ENCODE data around the gene IFT80. TPM values are rescaled to one million over a fixed set of nuclear protein-coding genes. Genes with fewer than 3 reads are reported as not detected.

IFT80 gene
- total and polyA plus RNA-seq, 9 of the 15 experiments (the other 6 are each of a cell fraction or from before 2014, with no cell fraction given), result 6.7 to 21.1 (median 16.4) TPM

GRCh38 chr3:160401291-160402095, 2.5 kb upstream of the IFT80 start:
- H3K36me3 ChIP-seq (ENCODE audit: control insufficient read depth, insufficient read depth, low read length), result peaks cover 57% of the 10 kb centered on the region
- H3K79me2 ChIP-seq (ENCODE audit: control insufficient read depth, insufficient read depth, low read length), result peaks cover 96% of the 10 kb centered on the region
- WGBS (ENCODE audit: insufficient coverage, low coverage, missing lambda C conversion rate), result 0% methylated on average over 16 of the region's 16 CpGs
- no peaks in the 10 kb centered on the region for H3K27me3 ChIP-seq (ENCODE audit: control insufficient read depth in 2 of 2, insufficient read depth in 2 of 2, low read length in 2 of 2)
- peak overlapping the region; percentile 71 for H3K4me3 ChIP-seq
- peak; percentile 52 for FAIRE-seq
- H2AFZ ChIP-seq (ENCODE audit: low read depth, low read length), result no peak overlapping the region
- intact Hi-C loops (cut with micrococcal nuclease), result loop anchor here (1.0 to 5.0 kb wide), 3 partner anchors 48 to 174 kb away; partner anchors contain the start of genes C3orf80 and TRIM59
- BruUV-seq (replicated peaks), result no TSS peak
- DNase-seq (ENCODE audit: extremely low read depth in 1 of 4, low spot score in 3 of 4), result peak in 2 of 4 experiments; percentile 60 to 76
- H3K4me1 ChIP-seq (replicated peaks in 1 of 2; ENCODE audit: control insufficient read depth in 2 of 2, insufficient read depth in 2 of 2, low read length in 2 of 2), result peaks cover 3 to 5% of the 10 kb centered on the region in 2 experiments; a peak in 3 of 5 replicates
- ChIA-PET CTCF (ENCODE audit: low intra/inter-chr PET ratio) (no interaction called here), POLR2A (interaction anchor here (0.7 to 2.9 kb wide), 7 partner anchors 10 to 314 kb away, joined by 3 to 23 read pairs (median 3); no protein-coding TSS in a partner anchor)
- peak; percentile 66 for ATAC-seq
- no peaks in the 10 kb centered on the region for H3K9me1 ChIP-seq (ENCODE audit: control insufficient read depth, insufficient read depth, low read length)
- H3K4me2 ChIP-seq (ENCODE audit: insufficient read depth, low read length), result peak overlapping the region; percentile 95
- no peaks in the 10 kb centered on the region for H3K9me3 ChIP-seq (replicated peaks; ENCODE audit: control insufficient read depth, insufficient read depth, low read depth, low read length)
- H3K27ac ChIP-seq (ENCODE audit: extremely low read depth, low read depth, low read length), result peak overlapping the region; percentile 99
- in situ Hi-C loops (cut with MboI), result no loop called here
- H4K20me1 ChIP-seq (replicated peaks; ENCODE audit: control insufficient read depth, insufficient read depth, low read length), result peaks cover 30% of the 10 kb centered on the region
- H3K9ac ChIP-seq (ENCODE audit: insufficient read depth in 1 of 2, low read depth in 2 of 2, low read length in 2 of 2), result peak overlapping the region; percentile 98 to 100
- TF ChIP-seq PML (IDR thresholded peaks at IDR 0.05; ENCODE audit: low read length) (peak; percentile 15; the same call in 1 of the 2 replicates), TBL1XR1 (IDR thresholded peaks at IDR 0.05; ENCODE audit: low read length in 2 of 2) (no peak), TEAD4 (IDR thresholded peaks at IDR 0.05; ENCODE audit: low read length) (peak; percentile 21; the same call in 1 of the 2 replicates), TEAD4 (CRISPR knock-in tag; IDR thresholded peaks at IDR 0.05; ENCODE audit: borderline replicate concordance) (no peak), FOXM1 (IDR thresholded peaks at IDR 0.05; ENCODE audit: low read depth) (peak; percentile 33; the same call in 1 of the 2 replicates), FOXM1 (CRISPR knock-in tag; IDR thresholded peaks at IDR 0.05; ENCODE audit: low read depth) (no peak), DNMT1 (IDR thresholded peaks at IDR 0.05) (no peak), POLR2A (conservative IDR thresholded peaks at IDR 0.05) (peak; percentile 44; the same call in 1 of the 2 replicates), MAFG (tag; conservative IDR thresholded peaks at IDR 0.05) (no peak), EWSR1 (IDR thresholded peaks at IDR 0.05; ENCODE audit: borderline replicate concordance, low read depth, partially characterized antibody) (no peak), BRF2 (IDR thresholded peaks at IDR 0.05; ENCODE audit: borderline replicate concordance, insufficient read depth, insufficient read length) (no peak), PHF21A (IDR thresholded peaks at IDR 0.05; ENCODE audit: borderline replicate concordance, low read depth) (no peak), KDM1A (IDR thresholded peaks at IDR 0.05) (peak; percentile 51 to 53; a peak in 3 of 4 replicates), FOXP1 (CRISPR knock-in tag; IDR thresholded peaks at IDR 0.05) (no peak), CGGBP1 (CRISPR knock-in tag; IDR thresholded peaks at IDR 0.05) (no peak), NKRF (IDR thresholded peaks at IDR 0.05; ENCODE audit: borderline replicate concordance) (peak; percentile 24; the same call in 1 of the 2 replicates), HDAC1 (IDR thresholded peaks at IDR 0.05) (0 out of 4 replicates have a peak, but pooled peaks of 1 of the 2 experiments have one; percentile 5)

All from K562 (cell line).